ENCODE data around the gene CFAP46. TPM values are rescaled to one million over a fixed set of nuclear protein-coding genes. Genes with fewer than 3 reads are reported as not detected.

Gene CFAP46
- total RNA-seq, 1 experiment from 2014 or later = not detected

DNA sequence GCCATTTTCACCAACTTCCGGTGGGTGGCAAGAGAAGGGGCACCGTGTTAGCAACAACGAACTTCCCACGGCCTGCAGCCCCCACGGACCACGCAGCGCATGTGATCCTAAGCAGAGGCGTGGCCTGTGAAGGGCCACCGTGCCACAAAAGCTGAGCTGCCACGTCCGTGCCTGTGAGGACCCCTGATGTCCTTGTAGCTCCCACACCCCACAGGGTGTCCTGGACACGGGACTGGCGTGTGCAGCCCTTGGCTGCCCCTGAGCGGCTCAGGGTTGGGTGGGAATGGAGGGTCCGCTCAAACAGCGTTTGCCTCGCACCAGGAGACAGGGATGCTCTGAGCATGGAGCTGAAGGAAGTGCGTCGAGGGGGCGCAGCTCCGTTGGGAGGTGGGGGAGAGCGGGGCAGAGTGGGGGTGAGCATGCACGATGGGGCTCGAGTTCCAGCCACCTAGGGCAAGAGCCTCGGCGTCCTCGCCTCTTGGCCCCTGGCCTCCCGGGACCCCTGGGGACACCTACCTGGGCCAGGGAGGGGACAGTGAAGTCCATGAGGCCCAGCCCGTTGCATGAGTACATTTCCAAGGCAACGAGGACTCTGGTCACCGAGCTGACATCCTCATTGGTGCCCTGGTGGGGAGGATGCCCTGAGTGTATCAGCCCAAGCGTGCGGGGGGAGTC is 33.6 kb downstream of the CFAP46 start:
- H3K27ac Mint-ChIP-seq (ENCODE audit: unreplicated experiment) = no peak overlapping the region
- no peak overlapping the region for H3K4me3 Mint-ChIP-seq (ENCODE audit: low read depth, unreplicated experiment)
- no TSS peak for BruUV-seq (replicated peaks)
- TF ChIP-seq, protein P1, sequence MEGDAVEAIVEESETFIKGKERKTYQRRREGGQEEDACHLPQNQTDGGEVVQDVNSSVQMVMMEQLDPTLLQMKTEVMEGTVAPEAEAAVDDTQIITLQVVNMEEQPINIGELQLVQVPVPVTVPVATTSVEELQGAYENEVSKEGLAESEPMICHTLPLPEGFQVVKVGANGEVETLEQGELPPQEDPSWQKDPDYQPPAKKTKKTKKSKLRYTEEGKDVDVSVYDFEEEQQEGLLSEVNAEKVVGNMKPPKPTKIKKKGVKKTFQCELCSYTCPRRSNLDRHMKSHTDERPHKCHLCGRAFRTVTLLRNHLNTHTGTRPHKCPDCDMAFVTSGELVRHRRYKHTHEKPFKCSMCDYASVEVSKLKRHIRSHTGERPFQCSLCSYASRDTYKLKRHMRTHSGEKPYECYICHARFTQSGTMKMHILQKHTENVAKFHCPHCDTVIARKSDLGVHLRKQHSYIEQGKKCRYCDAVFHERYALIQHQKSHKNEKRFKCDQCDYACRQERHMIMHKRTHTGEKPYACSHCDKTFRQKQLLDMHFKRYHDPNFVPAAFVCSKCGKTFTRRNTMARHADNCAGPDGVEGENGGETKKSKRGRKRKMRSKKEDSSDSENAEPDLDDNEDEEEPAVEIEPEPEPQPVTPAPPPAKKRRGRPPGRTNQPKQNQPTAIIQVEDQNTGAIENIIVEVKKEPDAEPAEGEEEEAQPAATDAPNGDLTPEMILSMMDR (IDR thresholded peaks at IDR 0.05; ENCODE audit: unreplicated experiment) = no peak
- H3K4me1 Mint-ChIP-seq (ENCODE audit: low read depth, unreplicated experiment) = peaks cover 12% of the 10 kb centered on the region
- CTCF ChIA-PET = no interaction called here
- intact Hi-C loops (cut with micrococcal nuclease; ENCODE audit: unreplicated experiment) = no loop called here
- DNase-seq = no peak
- peaks cover 40% of the 10 kb centered on the region for H3K27me3 Mint-ChIP-seq (ENCODE audit: unreplicated experiment)
- H3K9me3 Mint-ChIP-seq (ENCODE audit: low read depth, unreplicated experiment) = no peaks in the 10 kb centered on the region
- H3K36me3 Mint-ChIP-seq (ENCODE audit: insufficient read depth, unreplicated experiment) = no peaks in the 10 kb centered on the region

GRCh38 chr10:132907821-132908620 is 34.3 kb downstream of the CFAP46 start:
- Mint-ChIP-seq H3K4me3 (ENCODE audit: low read depth, unreplicated experiment) (no peak overlapping the region), H3K27ac (ENCODE audit: unreplicated experiment) (no peak overlapping the region), H3K27me3 (ENCODE audit: unreplicated experiment) (peaks cover 47% of the 10 kb centered on the region), H3K9me3 (ENCODE audit: low read depth, unreplicated experiment) (no peaks in the 10 kb centered on the region), H3K4me1 (ENCODE audit: low read depth, unreplicated experiment) (peaks cover 12% of the 10 kb centered on the region), H3K36me3 (ENCODE audit: insufficient read depth, unreplicated experiment) (no peaks in the 10 kb centered on the region)
- intact Hi-C loops (cut with micrococcal nuclease; ENCODE audit: unreplicated experiment) = no loop called here
- BruUV-seq (replicated peaks) = no TSS peak
- CTCF ChIA-PET = no interaction called here
- TF ChIP-seq, protein P1 (IDR thresholded peaks at IDR 0.05; ENCODE audit: unreplicated experiment) = no peak
- no peak for DNase-seq

DNA sequence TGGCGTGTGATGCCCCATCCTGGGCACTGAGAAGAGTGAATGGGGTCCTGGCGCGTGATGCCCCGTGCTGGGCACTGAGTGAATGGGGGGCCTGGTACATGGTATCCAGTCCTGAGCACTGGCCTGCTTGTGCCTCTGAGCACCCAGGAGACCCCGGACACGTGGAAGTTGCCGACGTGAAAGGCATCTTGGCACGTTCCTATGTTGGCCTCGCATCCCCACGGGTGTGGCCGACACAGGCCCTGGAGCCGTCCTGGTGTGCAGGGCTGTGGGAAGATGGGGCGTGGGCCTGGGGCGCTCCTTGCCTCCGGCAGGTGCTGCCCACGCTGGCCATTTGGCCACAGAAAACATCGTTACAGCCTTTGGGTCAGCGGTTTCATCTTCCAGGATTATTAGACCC is 35.5 kb downstream of the CFAP46 start:
- H3K27me3 Mint-ChIP-seq (ENCODE audit: unreplicated experiment) = peaks cover 47% of the 10 kb centered on the region
- intact Hi-C loops (cut with micrococcal nuclease; ENCODE audit: unreplicated experiment) = no loop called here
- no peak overlapping the region for H3K4me3 Mint-ChIP-seq (ENCODE audit: low read depth, unreplicated experiment)
- CTCF ChIA-PET = no interaction called here
- TF ChIP-seq, protein P1 (IDR thresholded peaks at IDR 0.05; ENCODE audit: unreplicated experiment) = no peak
- peaks cover 12% of the 10 kb centered on the region for H3K4me1 Mint-ChIP-seq (ENCODE audit: low read depth, unreplicated experiment)
- H3K27ac Mint-ChIP-seq (ENCODE audit: unreplicated experiment) = no peak overlapping the region
- H3K9me3 Mint-ChIP-seq (ENCODE audit: low read depth, unreplicated experiment) = no peaks in the 10 kb centered on the region
- no peaks in the 10 kb centered on the region for H3K36me3 Mint-ChIP-seq (ENCODE audit: insufficient read depth, unreplicated experiment)
- BruUV-seq (replicated peaks) = no TSS peak
- no peak for DNase-seq

DNA sequence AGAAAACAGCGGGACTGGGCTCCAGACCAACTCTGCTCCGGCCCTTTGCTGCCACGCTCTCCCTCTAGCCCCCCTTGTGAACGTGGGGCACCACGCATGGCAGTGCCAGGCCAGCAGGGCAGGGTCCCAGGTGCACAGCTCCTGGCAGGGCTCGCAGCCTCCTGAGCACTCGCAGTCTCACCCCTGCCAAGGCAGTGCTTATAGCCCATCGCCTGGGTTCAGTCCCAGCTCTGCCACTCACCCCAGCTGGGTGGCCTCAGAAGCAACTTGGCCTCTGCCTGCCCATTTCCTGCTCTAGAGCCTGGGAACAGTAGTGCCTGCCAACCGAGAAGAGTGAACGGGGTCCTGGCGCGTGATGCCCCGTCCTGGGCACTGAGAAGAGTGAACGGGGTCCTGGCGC is 36.3 kb downstream of the CFAP46 start:
- CTCF ChIA-PET = interaction anchor here (0.6 kb wide), 1 partner anchor 254 kb away, joined by 6 read pairs; no protein-coding TSS in a partner anchor
- peaks cover 12% of the 10 kb centered on the region for H3K4me1 Mint-ChIP-seq (ENCODE audit: low read depth, unreplicated experiment)

More for the DNA sequence above, 36.3 kb downstream of the CFAP46 start:
- peaks cover 47% of the 10 kb centered on the region for H3K27me3 Mint-ChIP-seq (ENCODE audit: unreplicated experiment)
- no peak for DNase-seq
- TF ChIP-seq, protein P1 (IDR thresholded peaks at IDR 0.05; ENCODE audit: unreplicated experiment) = no peak
- no peak overlapping the region for H3K4me3 Mint-ChIP-seq (ENCODE audit: low read depth, unreplicated experiment)
- intact Hi-C loops (cut with micrococcal nuclease; ENCODE audit: unreplicated experiment) = no loop called here
- H3K9me3 Mint-ChIP-seq (ENCODE audit: low read depth, unreplicated experiment) = no peaks in the 10 kb centered on the region
- no peak overlapping the region for H3K27ac Mint-ChIP-seq (ENCODE audit: unreplicated experiment)
- no TSS peak for BruUV-seq (replicated peaks)
- H3K36me3 Mint-ChIP-seq (ENCODE audit: insufficient read depth, unreplicated experiment) = no peaks in the 10 kb centered on the region

All from Calu3 (cell line).